ENCODE data around the gene NFE2L1. TPM values are rescaled to one million over a fixed set of nuclear protein-coding genes. Genes with fewer than 3 reads are reported as not detected.

Gene NFE2L1
- total and polyA plus RNA-seq, 9 of the 15 experiments (the other 6 are each of a cell fraction or from before 2014, with no cell fraction given) = 2.0 to 68.6 (median 39.7) TPM

GRCh38 chr17:48048384-48049126, 396 bp downstream of the NFE2L1 start (continued):
- TF ChIP-seq CTBP1 (IDR thresholded peaks at IDR 0.05; ENCODE audit: borderline replicate concordance) (no peak), ARID4B (CRISPR knock-in tag; IDR thresholded peaks at IDR 0.05) (0 out of 2 replicates have a peak, but pooled peaks have one; percentile 9), RAD21 (CRISPR knock-in tag; conservative IDR thresholded peaks at IDR 0.05 in 1 of 2, IDR thresholded peaks at IDR 0.05 in 1 of 2) (no peak), CCAR2 (IDR thresholded peaks at IDR 0.05; ENCODE audit: low read depth, low read length) (no peak), ZNF586 (CRISPR knock-in tag; conservative IDR thresholded peaks at IDR 0.05) (no peak), ZNF589 (CRISPR knock-in tag; IDR thresholded peaks at IDR 0.05; ENCODE audit: low read depth) (no peak), ZBTB11 (CRISPR knock-in tag; IDR thresholded peaks at IDR 0.05) (no peak), MTA1 (IDR thresholded peaks at IDR 0.05; ENCODE audit: borderline replicate concordance) (no peak), EGR1 (conservative IDR thresholded peaks at IDR 0.05) (peak; percentile 68), THRAP3 (IDR thresholded peaks at IDR 0.05; ENCODE audit: borderline replicate concordance) (no peak), OTX1 (CRISPR knock-in tag; IDR thresholded peaks at IDR 0.05) (peak; percentile 81), JUND (IDR thresholded peaks at IDR 0.05; ENCODE audit: borderline replicate concordance, low read depth, low read length) (no peak; the same call in 1 of the 2 replicates), JUND (tag; IDR thresholded peaks at IDR 0.05; ENCODE audit: borderline replicate concordance, low read depth, low read length) (no peak), PML (IDR thresholded peaks at IDR 0.05; ENCODE audit: low read length) (no peak; the same call in 1 of the 2 replicates), ZNF134 (CRISPR knock-in tag; conservative IDR thresholded peaks at IDR 0.05) (no peak), MXD1 (CRISPR knock-in tag; IDR thresholded peaks at IDR 0.05; ENCODE audit: borderline replicate concordance, poor library complexity, severe bottlenecking) (no peak), ATF3 (IDR thresholded peaks at IDR 0.05) (no peak), ATF3 (CRISPR knock-in tag; conservative IDR thresholded peaks at IDR 0.05) (0 out of 2 replicates have a peak, but pooled peaks have one; percentile 53)
